ENCODE data around the gene NR2E3. TPM values are rescaled to one million over a fixed set of nuclear protein-coding genes. Genes with fewer than 3 reads are reported as not detected.

The NR2E3 gene
- total and polyA plus RNA-seq, 9 of the 15 experiments (the other 6 are each of a cell fraction or from before 2014, with no cell fraction given) = not detected

DNA sequence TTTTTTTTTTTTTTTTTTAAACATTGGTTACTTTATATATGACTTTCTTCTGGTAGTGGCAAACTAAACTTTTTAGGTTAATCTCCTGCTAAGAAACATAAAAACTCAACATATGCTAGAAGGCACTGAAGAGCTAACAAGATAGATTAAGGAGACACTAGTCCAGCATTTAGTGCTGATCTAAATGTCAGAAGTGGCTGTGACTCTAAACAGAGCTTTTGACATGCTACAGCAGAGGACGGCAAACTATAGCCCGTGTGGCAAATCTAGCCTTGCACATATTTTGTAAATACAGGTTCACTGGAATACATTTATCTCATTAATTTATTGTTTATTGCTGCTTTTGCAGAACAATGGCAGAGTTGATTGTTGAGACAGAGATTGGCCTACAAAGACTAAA, 20.6 kb downstream of the NR2E3 start (continued):
- TF ChIP-seq ZNF407 (IDR thresholded peaks at IDR 0.05; ENCODE audit: low read depth) (no peak), ETS2 (tag; IDR thresholded peaks at IDR 0.05; ENCODE audit: borderline replicate concordance, poor library complexity, severe bottlenecking) (no peak), ZKSCAN1 (IDR thresholded peaks at IDR 0.05; ENCODE audit: low read depth, low read length) (no peak), KDM1A (IDR thresholded peaks at IDR 0.05) (no peak), ZNF830 (CRISPR knock-in tag; IDR thresholded peaks at IDR 0.05) (no peak), SMAD3 (CRISPR knock-in tag; conservative IDR thresholded peaks at IDR 0.05) (no peak), RBM22 (IDR thresholded peaks at IDR 0.05; ENCODE audit: low read depth, low read length, poor library complexity, severe bottlenecking) (no peak)

Measured in K562 (cell line).